ENCODE measurements around the gene KIF13A. TPM values are rescaled to one million over a fixed set of nuclear protein-coding genes. Genes with fewer than 3 reads are reported as not detected.

Gene KIF13A
- total RNA-seq, 4 donors from 2014 or later, result 32.1 to 58.2 (median 56.5) TPM

GRCh38 chr6:17910189-17910588 lies 77.2 kb downstream of the KIF13A start:
- TF ChIP-seq CTCF (IDR thresholded peaks at IDR 0.05; ENCODE audit: low read depth), result no peak

GRCh38 chr6:17908831-17909230 lies 78.6 kb downstream of the KIF13A start:
- TF ChIP-seq CTCF (IDR thresholded peaks at IDR 0.05; ENCODE audit: low read depth), result no peak

- no peak for TF ChIP-seq CTCF (IDR thresholded peaks at IDR 0.05; ENCODE audit: low read depth)
Measured at GRCh38 chr6:17907406-17908229, 79.8 kb downstream of the KIF13A start.

- TF ChIP-seq CTCF (IDR thresholded peaks at IDR 0.05; ENCODE audit: low read depth), result no peak
Measured at GRCh38 chr6:17905611-17906592, 81.5 kb downstream of the KIF13A start.

GRCh38 chr6:17904491-17905120 lies 82.8 kb downstream of the KIF13A start:
- TF ChIP-seq CTCF (IDR thresholded peaks at IDR 0.05; ENCODE audit: low read depth), result no peak

GRCh38 chr6:17902974-17903373 lies 84.5 kb downstream of the KIF13A start:
- TF ChIP-seq CTCF (IDR thresholded peaks at IDR 0.05; ENCODE audit: low read depth), result no peak

Data from subcutaneous adipose tissue (tissue), 4 donors.